ENCODE data around the gene ZNF608. TPM values are rescaled to one million over a fixed set of nuclear protein-coding genes. Genes with fewer than 3 reads are reported as not detected.

ZNF608 gene
- total and polyA plus RNA-seq, 2 donors (not counting 3 experiments of a cell fraction or from before 2014, with no cell fraction given): 16.2 to 33.6 TPM

DNA sequence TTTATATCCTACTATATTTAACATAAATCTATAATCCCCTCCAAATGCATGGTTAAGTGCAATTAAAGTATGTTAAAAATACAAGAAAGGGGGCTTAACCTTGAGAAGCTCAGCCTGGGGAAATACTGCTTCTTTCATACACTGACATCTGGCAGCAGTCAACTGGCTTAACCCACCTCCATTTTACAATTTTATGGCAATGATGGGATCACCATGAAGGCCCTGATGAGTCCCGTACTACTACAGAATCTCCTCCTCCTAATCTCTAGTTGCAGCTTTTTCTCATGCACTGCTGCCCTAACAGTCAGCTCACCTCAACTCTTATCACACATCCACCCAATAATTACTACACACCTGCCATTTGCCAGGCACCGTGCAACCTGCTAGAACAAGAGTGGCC is 40.9 kb downstream of the ZNF608 start:
- POLR2A ChIA-PET: no interaction called here
- FAIRE-seq: no peak
- no TSS peak for BruUV-seq (replicated peaks)
- Histone ChIP-seq H3K9me1 (replicated peaks; ENCODE audit: control insufficient read depth, extremely low read depth, insufficient read depth, low read length) (no peaks in the 10 kb centered on the region), H3K27ac (ENCODE audit: insufficient read depth, low read depth, low read length) (no peak overlapping the region), H3K9me3 (replicated peaks; ENCODE audit: control insufficient read depth, insufficient read depth, low read length) (no peaks in the 10 kb centered on the region), H3K79me2 (ENCODE audit: control insufficient read depth, insufficient read depth, low read length) (peaks cover 3% of the 10 kb centered on the region), H2AFZ (ENCODE audit: low read depth, low read length) (no peak overlapping the region), H3K4me2 (ENCODE audit: insufficient read depth, low read length) (no peak overlapping the region), H3K27me3 (ENCODE audit: control insufficient read depth in 2 of 2, insufficient read depth in 2 of 2, low read length in 2 of 2) (no peaks in the 10 kb centered on the region), H3K36me3 (ENCODE audit: control insufficient read depth in 2 of 2, extremely low read depth in 1 of 2, insufficient read depth in 2 of 2, low read length in 2 of 2) (peaks cover 0 to 1% of the 10 kb centered on the region in 2 experiments), H3K9ac (replicated peaks; ENCODE audit: extremely low read depth, insufficient read depth, low read length) (no peak overlapping the region), H3K4me3 (replicated peaks in 1 of 3; ENCODE audit: insufficient read depth in 1 of 3, low read depth in 1 of 3, low read length in 3 of 3) (no peak overlapping the region), H3K4me1 (ENCODE audit: control insufficient read depth, extremely low read depth, insufficient read depth, low read length) (no peaks in the 10 kb centered on the region), H4K20me1 (replicated peaks; ENCODE audit: control insufficient read depth, extremely low read depth, insufficient read depth, low read length) (peaks cover 10% of the 10 kb centered on the region)
- TF ChIP-seq, protein P1, sequence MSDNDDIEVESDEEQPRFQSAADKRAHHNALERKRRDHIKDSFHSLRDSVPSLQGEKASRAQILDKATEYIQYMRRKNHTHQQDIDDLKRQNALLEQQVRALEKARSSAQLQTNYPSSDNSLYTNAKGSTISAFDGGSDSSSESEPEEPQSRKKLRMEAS (IDR thresholded peaks at IDR 0.05; ENCODE audit: insufficient read depth, insufficient read length): no peak
- TF ChIP-seq MYC (IDR thresholded peaks at IDR 0.05; ENCODE audit: low read depth, low read length) (no peak), JUN (IDR thresholded peaks at IDR 0.05; ENCODE audit: borderline replicate concordance, insufficient read depth, insufficient read length, low read depth) (no peak), FOS (IDR thresholded peaks at IDR 0.05; ENCODE audit: borderline replicate concordance, insufficient read depth, low read length) (no peak)
- intact Hi-C loops (cut with micrococcal nuclease): no loop called here
- CTCF ChIA-PET: interaction anchor here (1.3 kb wide), 1 partner anchor 10 kb away, joined by 4 read pairs; no protein-coding TSS in a partner anchor
- dilution Hi-C loops (cut with MboI; ENCODE audit: extremely low pct_ligation_motif_present, low sequenced_read_pairs): no loop called here
- DNase-seq (ENCODE audit: low read depth, low spot score): no peak

DNA sequence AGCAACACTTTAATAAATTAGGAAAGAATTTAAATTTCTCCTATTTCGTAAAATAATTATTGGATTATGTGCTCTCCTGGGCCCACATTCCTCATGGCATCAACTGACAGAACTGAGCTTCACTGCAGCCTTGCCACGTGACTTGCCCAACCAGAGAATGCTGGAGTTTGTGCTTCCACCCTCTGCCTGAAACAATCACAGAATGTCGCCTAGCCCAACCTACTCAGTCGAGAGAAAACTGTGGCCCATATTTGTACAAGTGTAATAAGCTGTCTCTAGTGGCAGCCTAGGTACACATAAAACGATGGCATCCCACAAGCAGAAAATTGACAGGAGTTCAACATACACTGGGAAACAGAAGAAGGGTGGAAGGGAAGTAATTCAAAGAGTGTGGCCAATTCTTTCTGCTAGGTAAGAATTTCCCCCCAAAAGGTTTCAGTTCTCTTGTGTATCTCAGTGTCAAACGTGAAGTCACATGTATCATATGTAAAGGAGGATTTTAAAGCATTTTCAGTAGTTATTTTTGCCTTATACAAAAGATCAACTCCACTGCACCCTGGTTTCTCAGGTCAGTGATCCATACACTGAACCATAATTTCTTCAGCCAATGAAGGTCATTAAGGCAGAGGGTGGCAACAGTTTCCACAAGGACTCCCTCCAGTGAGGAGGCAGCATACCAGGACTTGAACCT is 41.7 kb downstream of the ZNF608 start:
- no TSS peak for BruUV-seq (replicated peaks)
- intact Hi-C loops (cut with micrococcal nuclease) (no loop called here), dilution Hi-C loops (cut with MboI; ENCODE audit: extremely low pct_ligation_motif_present, low sequenced_read_pairs) (no loop called here)
- no peaks in the 10 kb centered on the region for H3K27me3 ChIP-seq (ENCODE audit: control insufficient read depth in 2 of 2, insufficient read depth in 2 of 2, low read length in 2 of 2)
- no peaks in the 10 kb centered on the region for H3K4me1 ChIP-seq (ENCODE audit: control insufficient read depth, extremely low read depth, insufficient read depth, low read length)
- no peaks in the 10 kb centered on the region for H3K9me1 ChIP-seq (replicated peaks; ENCODE audit: control insufficient read depth, extremely low read depth, insufficient read depth, low read length)
- H2AFZ ChIP-seq (ENCODE audit: low read depth, low read length): no peak overlapping the region
- no peak for TF ChIP-seq JUN (IDR thresholded peaks at IDR 0.05; ENCODE audit: borderline replicate concordance, insufficient read depth, insufficient read length, low read depth)
- no peak for TF ChIP-seq FOS (IDR thresholded peaks at IDR 0.05; ENCODE audit: borderline replicate concordance, insufficient read depth, low read length)
- no peak for TF ChIP-seq POLR2A (IDR thresholded peaks at IDR 0.05; ENCODE audit: low read depth, low read length)
- TF ChIP-seq POLR2AphosphoS5 (IDR thresholded peaks at IDR 0.05; ENCODE audit: insufficient read depth, low read depth, low read length): no peak
- TF ChIP-seq CTCF (IDR thresholded peaks at IDR 0.05; ENCODE audit: extremely low read depth in 1 of 2, insufficient read depth in 1 of 2, low read depth in 1 of 2, low read length in 2 of 2): no peak
- no peak for TF ChIP-seq EZH2 (IDR thresholded peaks at IDR 0.05; ENCODE audit: borderline replicate concordance, low read depth, low read length, severe bottlenecking)
- TF ChIP-seq MYC (IDR thresholded peaks at IDR 0.05; ENCODE audit: low read depth, low read length): no peak
- TF ChIP-seq, protein P1 (IDR thresholded peaks at IDR 0.05; ENCODE audit: insufficient read depth, insufficient read length): no peak
- TF ChIP-seq GATA2 (IDR thresholded peaks at IDR 0.05; ENCODE audit: insufficient read depth, insufficient read length, low read depth, low read length): no peak
- H3K4me2 ChIP-seq (ENCODE audit: insufficient read depth, low read length): no peak overlapping the region
- FAIRE-seq (no peak), DNase-seq (ENCODE audit: low read depth, low spot score) (no peak)
- peaks cover 10% of the 10 kb centered on the region for H4K20me1 ChIP-seq (replicated peaks; ENCODE audit: control insufficient read depth, extremely low read depth, insufficient read depth, low read length)
- H3K36me3 ChIP-seq (ENCODE audit: control insufficient read depth in 2 of 2, extremely low read depth in 1 of 2, insufficient read depth in 2 of 2, low read length in 2 of 2): peaks cover 0 to 2% of the 10 kb centered on the region in 2 experiments
- POLR2A ChIA-PET: no interaction called here
- peaks cover 3% of the 10 kb centered on the region for H3K79me2 ChIP-seq (ENCODE audit: control insufficient read depth, insufficient read depth, low read length)
- CTCF ChIA-PET: interaction anchor here (1.3 kb wide), 1 partner anchor 11 kb away, joined by 4 read pairs; no protein-coding TSS in a partner anchor
- no peaks in the 10 kb centered on the region for H3K9me3 ChIP-seq (replicated peaks; ENCODE audit: control insufficient read depth, insufficient read depth, low read length)
- no peak overlapping the region for H3K27ac ChIP-seq (ENCODE audit: insufficient read depth, low read depth, low read length)
- H3K9ac ChIP-seq (replicated peaks; ENCODE audit: extremely low read depth, insufficient read depth, low read length): no peak overlapping the region
- H3K4me3 ChIP-seq (replicated peaks in 1 of 3; ENCODE audit: insufficient read depth in 1 of 3, low read depth in 1 of 3, low read length in 3 of 3): no peak overlapping the region
